GM18867 (cell line): Measurements from ENCODE around the gene ZNF358.
A peak's percentile ranks its signal among the peaks of the same experiment; 100 is the strongest.
"Not testable (repeated sequence)": the region's sequence is repeated elsewhere in the genome, so short reads cannot be mapped to it uniquely, and the experiment has no call there.

ENCODE experiments used
- ATAC-seq: cut with Tn5 transposase; IDR thresholded peaks from one replicate; pipeline ENCODE4 v1.9.1; 2021; ENCODE audit warnings: mild to moderate bottlenecking, moderate library complexity; ENCODE audit not compliant: unreplicated experiment

The ZNF358 gene

GRCh38 chr19:7534531-7535046 lies 18.7 kb downstream of the ZNF358 start:
- ATAC-seq: no peak

GRCh38 chr19:7535047-7535997 lies 19.4 kb downstream of the ZNF358 start, which contains the start of gene PNPLA6:
Gene PNPLA6, plus strand, starts transcription at chr19:7535717. Its CDS starts 72 bp downstream, at chr19:7535789.
- peak; percentile 70 for ATAC-seq

GRCh38 chr19:7535998-7536695 lies 20.2 kb downstream of the ZNF358 start:
- peak; percentile 15 for ATAC-seq

GRCh38 chr19:7538990-7539389 lies 23.1 kb downstream of the ZNF358 start:
- ATAC-seq: not testable (repeated sequence)

DNA sequence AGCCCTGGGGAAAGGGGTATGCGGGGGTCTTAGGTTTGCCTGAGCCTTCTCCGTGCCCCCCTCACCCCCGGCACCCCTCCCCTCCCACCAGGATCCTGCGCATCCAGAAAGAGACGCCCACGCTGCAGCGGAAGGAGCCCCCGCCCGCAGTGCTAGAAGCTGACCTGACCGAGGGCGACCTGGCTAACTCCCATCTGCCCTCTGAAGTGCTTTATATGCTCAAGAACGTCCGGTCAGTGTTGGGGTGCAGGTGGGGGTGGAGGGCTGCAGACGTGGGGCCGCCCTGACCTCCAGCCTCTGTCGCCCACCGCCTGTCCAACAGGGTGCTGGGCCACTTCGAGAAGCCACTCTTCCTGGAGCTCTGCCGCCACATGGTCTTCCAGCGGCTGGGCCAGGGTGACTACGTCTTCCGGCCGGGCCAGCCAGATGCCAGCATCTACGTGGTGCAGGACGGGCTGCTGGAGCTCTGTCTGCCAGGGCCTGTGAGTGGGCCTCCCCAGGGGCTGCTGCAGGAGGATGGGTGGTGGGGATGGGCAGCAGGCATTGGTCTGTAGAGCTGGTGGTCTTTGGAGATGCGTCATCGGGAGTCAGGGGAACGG lies 24.0 kb downstream of the ZNF358 start:
- ATAC-seq: no peak

DNA sequence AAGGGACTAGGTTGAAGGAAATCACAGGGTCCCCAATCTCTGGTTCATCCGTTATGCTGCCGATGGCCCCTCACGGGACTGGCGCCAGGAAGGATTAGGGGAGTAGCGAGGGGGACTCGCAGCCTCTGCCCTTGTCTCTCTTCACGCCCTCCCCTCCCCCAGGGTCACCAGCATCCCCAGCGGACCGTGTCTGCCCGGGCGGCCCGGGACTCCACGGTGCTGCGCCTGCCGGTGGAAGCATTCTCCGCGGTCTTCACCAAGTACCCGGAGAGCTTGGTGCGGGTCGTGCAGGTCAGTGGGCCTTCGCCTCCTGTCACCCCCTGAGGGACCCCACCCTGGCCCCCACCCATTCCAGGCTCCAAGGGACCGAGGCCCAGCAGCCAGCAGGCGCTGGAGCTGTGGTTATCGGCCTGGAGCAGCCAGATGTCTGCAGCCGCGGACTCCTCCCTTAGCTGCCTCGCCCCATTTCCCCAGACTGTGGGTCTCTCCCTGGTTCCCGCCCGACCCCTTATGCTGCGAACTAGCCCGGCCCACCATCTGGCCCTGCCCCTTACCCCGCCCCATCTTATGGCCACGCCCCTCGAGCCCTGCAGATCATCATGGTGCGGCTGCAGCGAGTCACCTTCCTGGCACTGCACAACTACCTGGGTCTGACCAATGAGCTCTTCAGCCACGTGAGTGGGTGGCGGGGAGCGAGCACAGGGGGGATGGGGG lies 25.0 kb downstream of the ZNF358 start:
- no peak for ATAC-seq

DNA sequence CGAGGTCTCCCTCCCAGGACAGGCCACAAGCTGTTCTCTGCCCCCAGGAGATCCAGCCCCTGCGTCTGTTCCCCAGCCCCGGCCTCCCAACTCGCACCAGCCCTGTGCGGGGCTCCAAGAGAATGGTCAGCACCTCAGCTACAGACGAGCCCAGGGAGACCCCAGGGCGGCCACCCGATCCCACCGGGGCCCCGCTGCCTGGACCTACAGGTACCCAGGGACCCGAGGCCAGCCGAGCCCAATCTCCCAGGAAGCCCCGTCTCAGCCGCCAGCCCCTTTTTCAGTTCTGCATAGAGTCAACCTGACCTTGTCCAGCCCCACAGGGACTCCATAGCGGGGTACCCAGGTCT lies 25.5 kb downstream of the ZNF358 start:
- no peak for ATAC-seq

DNA sequence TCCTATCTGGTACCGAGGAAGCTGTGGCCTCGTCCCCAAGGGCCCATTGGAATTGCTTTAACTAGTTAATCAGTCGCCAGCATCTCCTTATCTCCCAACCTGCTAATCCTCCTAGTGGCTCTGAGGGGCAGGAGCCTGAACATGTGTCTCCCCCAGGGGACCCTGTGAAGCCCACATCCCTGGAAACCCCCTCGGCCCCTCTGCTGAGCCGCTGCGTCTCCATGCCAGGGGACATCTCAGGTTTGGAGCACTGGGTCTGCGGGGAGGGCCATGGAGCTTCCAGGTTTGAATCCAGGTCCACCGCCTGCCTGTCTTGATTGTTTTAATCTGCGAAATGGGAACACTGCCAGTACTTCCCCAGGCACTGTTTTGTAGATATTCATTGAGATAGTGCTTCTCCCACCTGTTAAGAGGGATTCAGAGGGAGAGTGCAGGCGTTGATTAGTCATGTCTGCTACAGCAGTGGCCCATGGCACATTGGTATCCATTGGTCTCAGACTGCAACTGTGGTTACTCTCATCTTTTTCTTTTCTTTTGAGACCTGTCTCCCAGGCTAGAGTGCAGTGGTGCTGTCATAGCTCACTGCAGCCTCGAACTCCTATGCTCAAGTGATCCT lies 26.0 kb downstream of the ZNF358 start:
- no peak for ATAC-seq

DNA sequence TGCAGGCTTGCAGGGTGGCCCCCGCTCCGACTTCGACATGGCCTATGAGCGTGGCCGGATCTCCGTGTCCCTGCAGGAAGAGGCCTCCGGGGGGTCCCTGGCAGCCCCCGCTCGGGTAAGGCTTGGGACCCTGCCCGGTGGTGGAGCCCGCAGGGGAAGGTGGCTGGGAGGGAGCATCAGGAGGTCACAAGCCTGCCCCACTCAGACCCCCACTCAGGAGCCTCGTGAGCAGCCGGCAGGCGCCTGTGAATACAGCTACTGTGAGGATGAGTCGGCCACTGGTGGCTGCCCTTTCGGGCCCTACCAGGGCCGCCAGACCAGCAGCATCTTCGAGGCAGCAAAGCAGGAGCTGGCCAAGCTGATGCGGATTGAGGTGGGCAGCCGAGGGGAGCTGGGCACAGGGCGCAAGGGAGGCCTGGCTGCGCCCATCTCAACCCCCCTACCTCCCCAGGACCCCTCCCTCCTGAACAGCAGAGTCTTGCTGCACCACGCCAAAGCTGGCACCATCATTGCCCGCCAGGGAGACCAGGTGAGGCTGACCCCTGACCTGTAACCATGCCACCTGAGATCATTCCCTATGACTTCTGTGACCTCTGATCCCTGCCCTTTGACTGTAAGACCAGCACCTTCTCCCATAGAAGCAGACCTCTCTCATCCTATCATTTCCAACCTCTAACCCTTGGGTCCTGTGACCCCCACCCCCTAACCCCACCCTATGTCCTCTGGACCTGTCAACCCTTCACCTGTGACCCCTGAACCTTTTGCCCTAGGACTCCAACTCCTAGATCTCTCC lies 26.8 kb downstream of the ZNF358 start:
- no peak for ATAC-seq

GRCh38 chr19:7544626-7545025 lies 28.7 kb downstream of the ZNF358 start:
- no peak for ATAC-seq

DNA sequence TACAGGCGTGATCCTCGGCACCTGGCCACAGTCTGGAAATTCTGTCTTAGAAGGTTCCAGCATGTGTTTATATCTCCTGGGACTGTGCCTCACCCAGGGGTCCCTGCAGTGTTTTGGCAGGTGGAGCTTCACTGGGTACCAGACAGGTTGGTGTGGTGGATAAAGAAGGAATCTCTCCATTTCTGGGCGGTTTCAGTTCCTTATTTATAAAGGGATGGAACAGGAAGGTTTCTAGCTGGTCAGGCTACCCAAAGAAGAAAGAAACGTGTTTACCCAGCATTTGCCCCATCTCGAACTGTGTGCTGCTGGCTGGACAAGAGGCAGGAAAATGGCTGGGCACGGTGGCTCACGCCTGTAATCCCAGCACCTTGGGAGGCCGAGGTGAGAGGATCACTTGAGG lies 29.4 kb downstream of the ZNF358 start:
- ATAC-seq: no peak

- ATAC-seq: no peak
Observed at GRCh38 chr19:7545904-7546303, 30.0 kb downstream of the ZNF358 start.

DNA sequence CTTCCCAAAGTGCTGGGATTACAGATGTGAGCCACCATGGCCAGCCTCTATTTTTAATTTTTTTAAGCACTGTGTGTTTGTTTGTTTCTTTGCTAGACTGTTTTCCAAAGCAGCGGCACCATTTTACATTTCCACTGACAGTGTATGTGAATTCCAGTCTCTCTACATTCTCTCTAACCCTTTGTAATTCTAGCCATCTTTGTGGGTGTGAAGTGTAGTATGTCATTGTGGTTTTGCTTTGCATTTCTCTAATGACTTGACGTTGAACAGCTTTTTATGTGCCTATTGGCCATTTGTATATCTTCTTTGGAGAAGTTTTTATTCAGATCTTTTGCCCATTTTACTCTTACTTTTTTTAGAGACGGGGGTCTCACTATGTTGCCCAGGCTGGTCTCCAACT lies 31.3 kb downstream of the ZNF358 start:
- no peak for ATAC-seq

- ATAC-seq: no peak
Observed at GRCh38 chr19:7549429-7550148, 33.7 kb downstream of the ZNF358 start.

DNA sequence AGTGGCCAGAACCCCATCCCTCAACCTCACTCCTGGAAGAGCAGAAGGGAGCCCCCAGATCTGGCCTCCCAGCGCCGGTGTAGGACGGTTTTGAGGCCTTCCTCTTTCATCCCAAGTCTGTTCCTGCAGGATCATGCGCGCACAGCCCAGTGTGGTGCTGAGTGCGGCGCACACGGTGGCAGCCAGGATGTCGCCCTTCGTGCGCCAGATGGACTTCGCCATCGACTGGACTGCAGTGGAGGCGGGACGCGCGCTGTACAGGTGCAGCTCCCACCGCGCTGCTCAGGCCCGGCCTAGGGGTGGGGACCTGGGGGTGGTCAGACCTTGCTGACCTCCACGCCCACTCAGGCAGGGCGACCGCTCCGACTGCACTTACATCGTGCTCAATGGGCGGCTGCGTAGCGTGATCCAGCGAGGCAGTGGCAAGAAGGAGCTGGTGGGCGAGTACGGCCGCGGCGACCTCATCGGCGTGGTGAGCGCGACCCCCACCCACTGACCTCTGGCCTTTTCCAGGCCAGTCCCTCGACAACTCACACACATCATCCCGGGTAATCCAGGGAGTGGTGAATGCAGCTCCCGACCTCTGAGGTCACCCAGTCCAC lies 34.4 kb downstream of the ZNF358 start:
- no peak for ATAC-seq

GRCh38 chr19:7550987-7551761 lies 35.3 kb downstream of the ZNF358 start:
- no peak for ATAC-seq

DNA sequence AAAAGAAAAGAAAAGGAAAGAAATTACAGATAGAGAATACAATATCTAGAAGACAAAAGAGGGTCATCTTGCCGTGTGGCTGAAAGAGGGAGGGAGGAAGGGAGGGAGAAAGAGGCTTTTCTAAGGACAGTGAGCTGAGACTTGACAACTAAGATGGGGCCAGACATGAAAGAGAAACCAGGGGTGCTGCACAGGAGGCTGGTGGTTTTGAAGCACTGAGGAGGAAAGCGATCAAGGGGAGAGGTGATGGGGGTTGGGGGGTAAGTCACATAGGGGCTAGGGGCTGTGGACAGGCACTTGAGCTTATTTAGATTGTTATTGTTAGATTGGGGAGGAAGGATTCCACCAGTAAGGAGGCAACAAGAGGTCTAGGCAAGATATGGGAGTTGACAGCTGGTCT lies 36.9 kb downstream of the ZNF358 start:
- no peak for ATAC-seq

- no peak for ATAC-seq
Observed at GRCh38 chr19:7554565-7554964, 38.7 kb downstream of the ZNF358 start.
